Fibroblast of peridontal ligament (primary cell): ENCODE results near the gene PPP1R12B.
"Not testable (repeated sequence)": the region's sequence is repeated elsewhere in the genome, so short reads cannot be mapped to it uniquely, and the experiment has no call there.

ENCODE experiments used
- DNase-seq: peaks from one replicate; pipeline ENCODE4 v3.0.0-alpha.2; 2010; ENCODE audit errors: extremely low read depth

Gene PPP1R12B

GRCh38 chr1:202483362-202483761, 134.9 kb downstream of the PPP1R12B start:
- DNase-seq = not testable (repeated sequence)

GRCh38 chr1:202484032-202484431, 135.5 kb downstream of the PPP1R12B start:
- DNase-seq = not testable (repeated sequence)

GRCh38 chr1:202484820-202485219, 136.3 kb downstream of the PPP1R12B start:
- not testable (repeated sequence) for DNase-seq

GRCh38 chr1:202488178-202488649, 139.7 kb downstream of the PPP1R12B start:
- DNase-seq = peak; percentile 66

DNA sequence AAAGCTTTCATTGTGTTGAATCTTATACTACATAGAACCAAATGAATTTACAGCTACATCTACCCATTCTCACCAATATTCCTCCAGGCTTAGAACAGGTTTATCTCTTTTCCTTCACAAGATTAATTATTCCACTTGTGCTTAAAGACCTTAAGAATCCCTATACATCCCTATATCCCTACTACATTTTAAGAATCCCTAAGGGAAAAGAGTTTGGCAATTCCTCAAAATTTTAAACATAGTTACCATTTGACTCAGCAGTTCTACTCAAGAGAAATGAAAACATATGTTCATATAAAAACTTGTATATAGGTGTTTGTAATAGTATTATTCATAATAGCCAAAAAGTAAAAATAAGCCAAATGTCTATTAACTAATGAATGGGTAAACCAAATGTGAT, 140.6 kb downstream of the PPP1R12B start:
- peak; percentile 62 for DNase-seq

DNA sequence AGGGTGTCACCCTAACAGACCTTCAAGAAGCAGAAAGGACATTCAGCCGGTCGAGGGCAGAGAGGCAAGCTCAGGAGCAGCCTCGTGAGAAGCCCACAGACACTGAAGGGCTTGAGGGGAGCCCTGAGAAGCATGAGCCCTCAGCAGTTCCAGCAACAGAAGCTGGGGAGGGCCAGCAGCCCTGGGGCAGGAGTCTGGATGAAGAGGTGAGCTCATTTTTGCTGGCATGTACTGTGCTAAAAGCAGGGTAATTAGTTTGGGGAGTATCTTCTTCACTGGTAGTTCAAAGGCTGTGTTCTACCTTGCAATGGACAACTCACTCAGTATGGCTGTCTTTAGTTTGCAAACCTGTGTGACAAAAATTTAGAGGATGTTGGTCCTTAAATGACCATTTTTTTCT, 144.6 kb downstream of the PPP1R12B start:
- DNase-seq = not testable (repeated sequence)

- no peak for DNase-seq
Measured at GRCh38 chr1:202498542-202498941, 150.0 kb downstream of the PPP1R12B start.

DNA sequence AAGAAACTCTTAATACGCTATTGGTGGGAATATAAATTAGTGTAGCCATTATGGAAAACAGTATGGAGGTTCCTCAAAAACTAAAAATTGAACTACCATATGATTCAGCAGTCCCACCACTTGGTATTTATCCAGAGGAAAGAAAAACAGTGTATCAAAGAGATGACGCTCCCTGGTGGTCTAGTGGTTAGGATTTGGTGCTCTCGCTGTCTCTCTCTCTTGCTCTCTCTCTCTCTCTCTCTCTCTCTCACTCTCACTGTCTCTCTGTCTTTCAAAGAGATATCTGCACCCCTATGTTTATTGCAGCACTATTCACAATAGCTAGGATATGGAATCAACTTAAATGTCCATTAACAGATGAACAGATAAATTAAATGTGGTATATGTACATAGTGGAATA, 151.5 kb downstream of the PPP1R12B start:
- DNase-seq = not testable (repeated sequence)

GRCh38 chr1:202501281-202501680, 152.8 kb downstream of the PPP1R12B start:
- peak; percentile 62 for DNase-seq

DNA sequence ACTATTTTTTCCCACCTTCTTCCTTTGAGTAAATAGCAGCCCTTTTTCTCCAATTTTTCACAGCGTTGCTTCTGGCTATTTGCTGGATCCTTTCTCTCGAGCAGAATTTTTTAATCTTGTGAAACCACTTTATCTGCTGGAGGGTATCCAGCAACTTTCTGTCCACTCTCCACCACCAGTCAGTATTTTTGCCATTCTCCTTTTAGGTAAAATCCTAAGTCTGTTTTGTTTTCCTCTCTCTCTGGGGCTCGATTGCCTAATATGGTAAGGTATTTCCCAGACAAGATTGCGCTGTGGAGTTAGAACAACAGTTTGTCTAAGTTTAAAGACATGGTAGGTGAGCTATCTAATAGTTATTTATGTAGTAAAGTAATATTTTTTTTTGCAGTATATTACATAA, 156.9 kb downstream of the PPP1R12B start:
- peak; percentile 75 for DNase-seq

DNA sequence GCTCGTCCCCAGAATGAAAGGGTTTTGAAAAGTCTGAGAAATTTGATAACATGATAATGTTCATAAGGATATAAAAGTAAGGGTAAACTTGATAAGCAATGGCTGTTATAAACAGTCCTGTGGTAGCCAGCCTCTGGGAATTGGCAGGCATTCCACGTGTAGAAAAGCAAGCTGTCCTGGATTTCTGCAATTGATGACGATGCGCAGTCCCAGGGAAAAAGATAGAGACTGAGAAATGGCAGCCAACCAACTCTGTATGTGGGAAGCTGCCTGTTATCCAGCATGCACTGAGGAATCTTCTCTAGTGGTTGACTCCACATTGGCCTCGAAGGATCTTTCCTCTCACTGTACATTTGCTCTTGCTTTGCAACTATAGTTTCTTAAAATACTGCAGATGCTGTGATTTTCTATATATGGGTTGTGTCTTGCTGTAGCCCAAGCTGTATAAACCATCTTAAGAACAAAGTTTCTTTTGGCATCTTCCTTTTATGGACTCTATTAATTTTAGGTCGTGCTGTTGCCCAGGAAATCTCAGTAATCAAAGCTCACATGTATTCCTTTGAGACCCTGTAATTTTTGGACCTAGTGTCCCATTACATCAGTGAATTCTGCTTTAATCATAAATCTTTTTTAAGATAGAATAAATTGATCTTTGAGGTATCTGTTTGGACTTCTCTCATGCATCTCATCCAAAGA, 157.5 kb downstream of the PPP1R12B start:
- peak; percentile 67 for DNase-seq

- DNase-seq = not testable (repeated sequence)
Measured at GRCh38 chr1:202508863-202509262, 160.4 kb downstream of the PPP1R12B start.

- not testable (repeated sequence) for DNase-seq
Measured at GRCh38 chr1:202513875-202514274, 165.4 kb downstream of the PPP1R12B start.

GRCh38 chr1:202516434-202516877, 168.0 kb downstream of the PPP1R12B start:
- DNase-seq = no peak

GRCh38 chr1:202517146-202517545, 168.6 kb downstream of the PPP1R12B start:
- not testable (repeated sequence) for DNase-seq

GRCh38 chr1:202518180-202518579, 169.7 kb downstream of the PPP1R12B start:
- DNase-seq = not testable (repeated sequence)

GRCh38 chr1:202518905-202519304, 170.4 kb downstream of the PPP1R12B start:
- not testable (repeated sequence) for DNase-seq

DNA sequence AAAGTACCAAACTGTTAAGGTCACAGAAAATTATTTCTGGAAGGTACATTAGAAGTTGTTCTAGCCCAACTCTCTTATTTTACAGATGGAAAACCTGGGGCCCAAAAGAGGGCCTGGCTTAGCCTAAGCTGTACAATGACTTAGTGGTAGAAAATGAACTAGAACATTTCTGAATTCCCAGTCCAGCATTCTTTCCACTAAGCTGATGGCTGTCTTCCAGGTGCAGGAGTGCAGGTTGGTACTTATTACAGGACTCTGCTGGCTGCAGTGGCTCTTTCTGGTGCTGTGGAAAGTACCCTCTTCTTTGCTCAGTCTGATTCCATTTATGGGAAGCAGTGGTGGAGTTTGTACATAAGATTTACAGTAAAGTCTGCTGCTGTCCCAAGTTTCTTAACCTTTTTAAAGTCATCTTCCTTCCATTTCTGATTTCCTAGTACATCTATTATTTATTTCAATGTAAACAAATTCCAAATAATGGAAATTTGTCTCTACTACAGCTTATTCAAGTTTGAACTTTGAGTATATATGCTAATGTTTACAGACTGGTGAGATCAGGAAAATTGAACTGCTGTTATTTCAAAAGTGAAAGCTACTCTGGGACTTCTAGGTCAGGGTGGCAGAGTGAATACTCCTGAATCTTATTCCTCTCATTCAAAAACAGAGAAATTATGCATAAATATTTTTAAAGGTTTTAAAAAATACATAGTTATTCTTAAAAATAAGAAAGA, 171.8 kb downstream of the PPP1R12B start:
- not testable (repeated sequence) for DNase-seq

DNA sequence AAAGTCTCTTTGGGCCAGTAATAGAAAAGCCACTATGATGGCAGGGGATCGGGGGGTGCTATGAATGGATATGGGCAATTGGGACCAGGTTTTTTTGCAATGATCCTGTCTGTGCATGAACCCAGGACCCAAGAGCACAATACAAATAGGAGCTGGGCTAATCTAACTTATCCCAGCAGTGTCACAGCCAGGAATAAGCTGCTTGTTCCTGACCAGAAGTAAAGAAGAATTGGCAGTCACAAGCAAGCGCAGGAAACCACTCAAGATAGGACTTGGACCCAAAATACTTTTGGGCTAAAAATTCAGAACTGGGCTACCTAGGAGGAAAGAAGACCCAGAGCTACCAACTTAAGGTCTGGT, 172.3 kb downstream of the PPP1R12B start:
- not testable (repeated sequence) for DNase-seq

GRCh38 chr1:202521484-202521883, 173.0 kb downstream of the PPP1R12B start:
- not testable (repeated sequence) for DNase-seq

DNA sequence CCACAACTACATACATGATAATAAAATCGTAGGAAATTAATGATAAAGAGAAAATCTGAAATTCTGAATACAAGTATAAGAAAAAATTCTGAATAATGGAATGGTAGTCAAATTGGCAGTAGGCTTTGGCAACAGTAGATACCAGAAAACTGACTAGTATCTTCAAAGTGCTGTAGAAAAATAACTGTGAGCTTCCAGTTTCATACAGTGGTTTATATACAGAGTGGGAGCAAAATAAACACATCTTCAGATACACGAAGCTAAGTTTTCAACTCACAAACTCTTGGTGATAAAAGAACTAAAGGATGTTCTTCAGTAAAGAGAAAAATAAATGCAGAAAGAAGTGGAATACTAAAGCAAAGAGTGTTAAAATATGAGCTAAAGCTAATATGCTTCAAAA, 173.4 kb downstream of the PPP1R12B start:
- no peak for DNase-seq

- DNase-seq = not testable (repeated sequence)
Measured at GRCh38 chr1:202526056-202526455, 177.6 kb downstream of the PPP1R12B start.
